HTR-8/SVneo (cell line): ENCODE measurements around the gene KRT33A.
"Not testable (repeated sequence)": the region's sequence is repeated elsewhere in the genome, so short reads cannot be mapped to it uniquely, and the experiment has no call there.

ENCODE experiments used
- DNase-seq: peaks from one replicate; pipeline ENCODE4 v3.0.0; 2011; ENCODE audit warnings: low spot score, mixed read lengths; ENCODE audit not compliant: insufficient read length
- FAIRE-seq: peaks from 2 replicates; lab custom pipeline; 2011; peaks lifted over from hg19 to GRCh38; lab: Jason Lieb, UNC

The KRT33A gene

GRCh38 chr17:41350381-41350878 lies at the start of gene KRT33A:
KRT33A (minus strand) TSS chr17:41350828; CDS start chr17:41350767, 61 bp downstream.
- not testable (repeated sequence) for DNase-seq, FAIRE-seq

- DNase-seq, result no peak
- FAIRE-seq, result no peak
Measured at GRCh38 chr17:41396996-41397660, 46.5 kb upstream of the KRT33A start, which contains the start of gene KRT31. KRT31 (minus strand) TSS chr17:41397608; CDS start chr17:41397539, 69 bp downstream.

GRCh38 chr17:41396340-41396739 lies 45.7 kb upstream of the KRT33A start:
- DNase-seq, result no peak
- no peak for FAIRE-seq

GRCh38 chr17:41395611-41396010 lies 45.0 kb upstream of the KRT33A start:
- no peak for FAIRE-seq
- DNase-seq, result no peak

- not testable (repeated sequence) for DNase-seq, FAIRE-seq
Measured at GRCh38 chr17:41395044-41395443, 44.4 kb upstream of the KRT33A start.

- FAIRE-seq, result peak; percentile 72
- DNase-seq, result no peak
Measured at GRCh38 chr17:41394254-41394996, 43.8 kb upstream of the KRT33A start.

GRCh38 chr17:41393826-41394225 lies 43.2 kb upstream of the KRT33A start:
- no peak for FAIRE-seq
- no peak for DNase-seq

GRCh38 chr17:41393294-41393693 lies 42.7 kb upstream of the KRT33A start:
- DNase-seq, result no peak
- FAIRE-seq, result no peak

GRCh38 chr17:41392278-41392677 lies 41.6 kb upstream of the KRT33A start:
- DNase-seq (no peak), FAIRE-seq (no peak)

GRCh38 chr17:41391535-41391934 lies 40.9 kb upstream of the KRT33A start:
- no peak for DNase-seq
- no peak for FAIRE-seq

GRCh38 chr17:41390411-41390938 lies 39.8 kb upstream of the KRT33A start:
- FAIRE-seq (no peak), DNase-seq (no peak)

- FAIRE-seq, result no peak
- DNase-seq, result no peak
Measured at GRCh38 chr17:41387670-41388069, 37.0 kb upstream of the KRT33A start.

- no peak for DNase-seq
- FAIRE-seq, result no peak
Measured at GRCh38 chr17:41386227-41386626, 35.6 kb upstream of the KRT33A start.

GRCh38 chr17:41383690-41384089 lies 33.1 kb upstream of the KRT33A start:
- no peak for FAIRE-seq
- no peak for DNase-seq

- FAIRE-seq, result no peak
- no peak for DNase-seq
Measured at GRCh38 chr17:41382394-41382793, 31.8 kb upstream of the KRT33A start.

GRCh38 chr17:41381943-41382342 lies 31.3 kb upstream of the KRT33A start, which contains the start of gene KRT34:
KRT34 (minus strand) TSS chr17:41382306; CDS start chr17:41382246, 60 bp downstream.
- DNase-seq, result not testable (repeated sequence)
- peak; percentile 16 for FAIRE-seq

- FAIRE-seq, result peak; percentile 98
- DNase-seq, result peak; percentile 84
Measured at GRCh38 chr17:41380091-41380490, 29.5 kb upstream of the KRT33A start.

- peak; percentile 26 for FAIRE-seq
- no peak for DNase-seq
Measured at GRCh38 chr17:41377546-41377945, 26.9 kb upstream of the KRT33A start.

GRCh38 chr17:41369713-41370112 lies 19.1 kb upstream of the KRT33A start, which contains the start of gene KRT33B:
KRT33B (minus strand) TSS chr17:41369813; CDS start chr17:41369750, 63 bp downstream.
- DNase-seq (no peak), FAIRE-seq (no peak)

- DNase-seq (no peak), FAIRE-seq (no peak)
Measured at GRCh38 chr17:41369023-41369422, 18.4 kb upstream of the KRT33A start.
